ENCODE measurements around the gene MROH2A.

GRCh38 chr2:233754872-233755611 lies 23.1 kb upstream of the MROH2A start:
- TF ChIP-seq EP300 (IDR thresholded peaks at IDR 0.05) (no peak), POLR2A (IDR thresholded peaks at IDR 0.05) (no peak), CTCF (IDR thresholded peaks at IDR 0.05) (no peak)

All from tibial nerve (tissue), 4 donors.